Heart left ventricle (tissue), 16 donors: ENCODE measurements around the gene CDK8. TPM values are rescaled to one million over a fixed set of nuclear protein-coding genes. Genes with fewer than 3 reads are reported as not detected.

Source experiments
- ATAC-seq, 4 donors: fragments of 200-7000 bp; cut with Tn5 transposase; one replicate each; pipeline ENCODE4 v1.9.1; 2020 to 2022; ENCODE audit warnings: moderate library complexity in 4 of 4, mild to moderate bottlenecking in 3 of 4, moderate number of reproducible peaks in 1 of 4
- DNase-seq, 5 donors: peaks; one replicate each; pipeline ENCODE4 v3.0.0-alpha.2; 2020
- H3K27ac ChIP-seq, 12 donors: fragments of 200-600 bp; sonication (generic) in 4 of 12; one replicate each; pipeline versions ENCODE4 v1.5.0 to v1.8.0; 2016 to 2022; ENCODE audit warnings: mild to moderate bottlenecking in 2 of 12
- H3K27me3 ChIP-seq, 9 donors: fragments of 200-600 bp; sonication (generic) in 2 of 9; one replicate each; pipeline versions ENCODE4 v1.5.1 to v1.8.0; 2016 to 2022; ENCODE audit warnings: mild to moderate bottlenecking in 3 of 9
- H3K36me3 ChIP-seq, 9 donors: fragments of 200-600 bp; sonication (generic) in 2 of 9; one replicate each; pipeline versions ENCODE4 v1.5.0 to v1.8.0; 2018 to 2022; ENCODE audit warnings: mild to moderate bottlenecking in 2 of 9
- H3K4me1 ChIP-seq, 12 donors: fragments of 200-600 bp; sonication (generic) in 4 of 12; one replicate each; pipeline versions ENCODE4 v1.5.0 to v1.8.0; 2016 to 2022; ENCODE audit warnings: mild to moderate bottlenecking in 3 of 12
- H3K4me3 ChIP-seq, 12 donors: fragments of 200-600 bp; sonication (generic) in 4 of 12; one replicate each; pipeline versions ENCODE4 v1.5.0 to v1.8.0; 2017 to 2022; ENCODE audit warnings: mild to moderate bottlenecking in 9 of 12, moderate library complexity in 4 of 12
- H3K9me3 ChIP-seq, 12 donors: fragments of 200-600 bp; sonication (generic) in 4 of 12; one replicate each; pipeline versions ENCODE4 v1.5.0 to v1.8.0; 2016 to 2022; ENCODE audit warnings: mild to moderate bottlenecking in 1 of 12
- POLR2A ChIP-seq, 2 donors: fragments of 450-650 bp; IDR thresholded peaks; one replicate each; pipeline ENCODE4 v1.6.1; 2017; ENCODE audit warnings: antibody characterized with exemption in 2 of 2, mild to moderate bottlenecking in 2 of 2, moderate library complexity in 2 of 2
- WGBS, 4 donors: extraction: QIAGEN DNeasy Blood & Tissue Kit in 2 of 4; methylation state at CpG; one replicate each; pipeline versions ENCODE4 v1.1.5 to v1.1.7; 2013 to 2018; 5-methylcytosine and 5-hydroxymethylcytosine counted together
- intact Hi-C, 10 donors: fragments of 100-400 bp; cut with DNase I; formaldehyde crosslinking; loops; one replicate each; pipeline versions ENCODE4 v1.11.1 to v1.14.2; 2022
- polyA plus RNA-seq, 2 donors: library from polyadenylated mRNA; stranded (reverse); fragments of 200-250 nt; gene quantifications; one replicate each; pipeline ENCODE4 v1.2.3, GENCODE V29; 2013
- total RNA-seq, 9 donors: library from RNA; depleted of rRNA in 2 of 9; stranded (reverse); fragments of >200 nt in 2 of 9; fragmentation: NEBNext Ultra II Directional in 3 of 9; extraction: Animal tissue kit (Norgen Biotek cat#: 25700) in 3 of 9; gene quantifications; one replicate each; pipeline versions ENCODE4 v1.1.0 to v1.2.4, GENCODE V29; 2016 to 2023
- TF ChIP-seq, protein P1 (sequence below), 12 donors: fragments of 200-600 bp; sonication (generic) in 4 of 12; IDR thresholded peaks; one replicate each; pipeline versions ENCODE4 v1.5.0 to v1.8.0; 2018 to 2022; ENCODE audit warnings: antibody characterized with exemption in 12 of 12, mild to moderate bottlenecking in 5 of 12
- donor health status: ischemic (EF 13 %, LVEDD 7.1; RV severe dilation, severe dysfunction).
- donor health status: healthy with polysubstance abuse.
- donor health status: DM: no; HTN: yes; CAD: no.
- donor health status: DM: no; HTN: no; CAD: no.
- donor health status: ischemic (EF 25% LVEDD 6.9; RV normal size, moderate dysfunction).
- donor health status: ischemic (EF 25% LVEDD 5.7; RV mildly dilated, moderate dysfunction).
- donor health status: healthy.
- donor health status: DM: yes; HTN: yes; CAD: no.
- donor health status: ischemic (EF 35%, LVEDD 5.7; RV mildly dilated, moderate dysfunction).
- donor health status: nonischemic (EF 11% LVEDD 7.7; RV severe dilation, severe dysfunction).
- donor health status: DM: yes; HTN: yes; CAD: no.
- donor health status: PGD.
- donor health status: ischemic (EF 29% LVEDD 5.4; RV normal size, mild dysfunction).
- donor health status: nonischemic (EF 23%, LVEDD 6.1; RV moderate dilation, normal function).

The CDK8 gene
- total and polyA plus RNA-seq, 11 donors: 5.3 to 12.4 (median 9.9) TPM

- TF ChIP-seq, protein P1, sequence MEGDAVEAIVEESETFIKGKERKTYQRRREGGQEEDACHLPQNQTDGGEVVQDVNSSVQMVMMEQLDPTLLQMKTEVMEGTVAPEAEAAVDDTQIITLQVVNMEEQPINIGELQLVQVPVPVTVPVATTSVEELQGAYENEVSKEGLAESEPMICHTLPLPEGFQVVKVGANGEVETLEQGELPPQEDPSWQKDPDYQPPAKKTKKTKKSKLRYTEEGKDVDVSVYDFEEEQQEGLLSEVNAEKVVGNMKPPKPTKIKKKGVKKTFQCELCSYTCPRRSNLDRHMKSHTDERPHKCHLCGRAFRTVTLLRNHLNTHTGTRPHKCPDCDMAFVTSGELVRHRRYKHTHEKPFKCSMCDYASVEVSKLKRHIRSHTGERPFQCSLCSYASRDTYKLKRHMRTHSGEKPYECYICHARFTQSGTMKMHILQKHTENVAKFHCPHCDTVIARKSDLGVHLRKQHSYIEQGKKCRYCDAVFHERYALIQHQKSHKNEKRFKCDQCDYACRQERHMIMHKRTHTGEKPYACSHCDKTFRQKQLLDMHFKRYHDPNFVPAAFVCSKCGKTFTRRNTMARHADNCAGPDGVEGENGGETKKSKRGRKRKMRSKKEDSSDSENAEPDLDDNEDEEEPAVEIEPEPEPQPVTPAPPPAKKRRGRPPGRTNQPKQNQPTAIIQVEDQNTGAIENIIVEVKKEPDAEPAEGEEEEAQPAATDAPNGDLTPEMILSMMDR (IDR thresholded peaks at IDR 0.05): no peak
- no peak for TF ChIP-seq POLR2A (IDR thresholded peaks at IDR 0.05)
- H3K27ac ChIP-seq: peak overlapping the region; percentile 86 to 97 (median 93)
- peaks cover 0 to 32% (median 17%) of the 10 kb centered on the region in 12 donors for H3K4me1 ChIP-seq
- ATAC-seq (peak in 3 of 4 donors; percentile 51 to 64 (median 56)), DNase-seq (peak; percentile 44 to 80 (median 61))
- peak overlapping the region; percentile 70 to 97 (median 89) for H3K4me3 ChIP-seq
- peaks cover 0 to 3% (median 0%) of the 10 kb centered on the region in 9 donors for H3K27me3 ChIP-seq
- H3K9me3 ChIP-seq: no peaks in the 10 kb centered on the region
- no peaks in the 10 kb centered on the region for H3K36me3 ChIP-seq
- whole genome bisulfite sequencing, 4 donors: 0 to 1% (median 0%) methylated on average over 33 to 35 of the region's 35 CpGs
- intact Hi-C loops: loop anchor here in 7 of 10 donors (2.0 to 10.0 kb wide), 9 partner anchors 32 to 243 kb away; partner anchors contain the start of gene RNF6 (in 1 of the 7)
Observed at GRCh38 chr13:26254583-26255111, 718 bp downstream of the CDK8 start.

GRCh38 chr13:26255115-26255514, 1.2 kb downstream of the CDK8 start:
- H3K4me1 ChIP-seq: peaks cover 0 to 32% (median 17%) of the 10 kb centered on the region in 12 donors
- WGBS, 4 donors: 1 to 3% (median 2%) methylated on average over 7 of the region's 7 CpGs
- intact Hi-C loops: loop anchor here in 6 of 10 donors (2.0 to 10.0 kb wide), 7 partner anchors 33 to 230 kb away; partner anchors contain the start of gene RNF6 (in 1 of the 6)

GRCh38 chr13:26255691-26256277, 1.9 kb downstream of the CDK8 start:
- ATAC-seq: no peak
- no peaks in the 10 kb centered on the region for H3K36me3 ChIP-seq
- H3K27me3 ChIP-seq: no peaks in the 10 kb centered on the region
- H3K9me3 ChIP-seq: no peaks in the 10 kb centered on the region
- peak overlapping the region in 7 of 12 donors; percentile 21 to 97 (median 94) for H3K27ac ChIP-seq
- peaks cover 0 to 35% (median 17%) of the 10 kb centered on the region in 12 donors for H3K4me1 ChIP-seq
- peak overlapping the region in 11 of 12 donors; percentile 70 to 97 (median 88) for H3K4me3 ChIP-seq
- no peak for DNase-seq
- WGBS, 4 donors: 48 to 51% (median 49%) methylated on average over 10 of the region's 10 CpGs
- TF ChIP-seq POLR2A (IDR thresholded peaks at IDR 0.05): no peak
- TF ChIP-seq, protein P1 (IDR thresholded peaks at IDR 0.05): peak in 8 of 12 donors; percentile 15 to 45 (median 26)
- intact Hi-C loops: loop anchor here in 6 of 10 donors (2.0 to 10.0 kb wide), 7 partner anchors 33 to 229 kb away; partner anchors contain the start of gene RNF6 (in 1 of the 6)

More at GRCh38 chr13:26255115-26255514, 1.2 kb downstream of the CDK8 start:
- peak overlapping the region; percentile 86 to 97 (median 93) for H3K27ac ChIP-seq
- ATAC-seq (no peak), DNase-seq (no peak)
- peak overlapping the region; percentile 70 to 97 (median 89) for H3K4me3 ChIP-seq
- H3K36me3 ChIP-seq: no peaks in the 10 kb centered on the region
- H3K27me3 ChIP-seq: peaks cover 0 to 1% (median 0%) of the 10 kb centered on the region in 9 donors
- TF ChIP-seq POLR2A (IDR thresholded peaks at IDR 0.05): no peak
- TF ChIP-seq, protein P1 (IDR thresholded peaks at IDR 0.05): no peak
- H3K9me3 ChIP-seq: no peaks in the 10 kb centered on the region

DNA sequence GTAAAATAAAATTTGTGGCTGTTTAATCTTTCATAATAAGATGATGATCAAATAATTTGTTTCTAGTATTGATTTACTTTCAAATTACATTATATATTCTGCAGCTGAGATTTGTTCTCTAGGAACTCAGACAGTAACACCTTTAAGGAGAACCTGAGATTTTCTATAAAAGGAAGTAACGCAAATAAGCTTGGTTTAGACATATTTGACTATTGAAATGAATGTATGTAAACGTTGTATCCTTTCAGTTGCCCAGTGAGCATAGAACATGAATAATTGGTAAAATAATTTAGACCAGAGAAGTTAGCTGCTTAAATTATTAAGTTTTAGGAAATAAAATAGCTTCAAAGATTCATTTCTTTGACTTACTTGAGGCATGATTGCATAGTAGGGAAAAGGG, 3.1 kb downstream of the CDK8 start:
- H3K4me3 ChIP-seq: peak overlapping the region in 6 of 12 donors; percentile 70 to 92 (median 88)
- H3K4me1 ChIP-seq: peaks cover 0 to 36% (median 20%) of the 10 kb centered on the region in 12 donors
- DNase-seq: no peak
- no peaks in the 10 kb centered on the region for H3K36me3 ChIP-seq
- no peaks in the 10 kb centered on the region for H3K27me3 ChIP-seq
- no peaks in the 10 kb centered on the region for H3K9me3 ChIP-seq
- 65 to 71% (median 68%) methylated on average over 2 of the region's 2 CpGs for WGBS, 4 donors
- no peak for TF ChIP-seq POLR2A (IDR thresholded peaks at IDR 0.05)
- TF ChIP-seq, protein P1 (IDR thresholded peaks at IDR 0.05): no peak
- peak overlapping the region in 1 of 12 donors; percentile 86 for H3K27ac ChIP-seq
- ATAC-seq: no peak
- intact Hi-C loops: loop anchor here in 5 of 10 donors (5.0 to 10.0 kb wide), 6 partner anchors 35 to 228 kb away; partner anchors contain the start of gene RNF6 (in 1 of the 5)
